Measurements from ENCODE around the gene ADGRE1.

ADGRE1 gene

GRCh38 chr19:6875218-6875617 is 12.2 kb upstream of the ADGRE1 start:
- DNase-seq (ENCODE audit: low spot score), result no peak

- no peak for DNase-seq (ENCODE audit: low spot score)
Observed at GRCh38 chr19:6876748-6877147, 10.6 kb upstream of the ADGRE1 start.

GRCh38 chr19:6877766-6878165 is 9.6 kb upstream of the ADGRE1 start:
- DNase-seq (ENCODE audit: low spot score), result no peak

GRCh38 chr19:6886277-6886897 is 992 bp upstream of the ADGRE1 start:
- no peak for DNase-seq (ENCODE audit: low spot score)

- DNase-seq (ENCODE audit: low spot score), result no peak
Observed at GRCh38 chr19:6888967-6889366, 1.6 kb downstream of the ADGRE1 start.

- no peak for DNase-seq (ENCODE audit: low spot score)
Observed at GRCh38 chr19:6890401-6890913, 3.1 kb downstream of the ADGRE1 start.

GRCh38 chr19:6890938-6891337 is 3.6 kb downstream of the ADGRE1 start:
- DNase-seq (ENCODE audit: low spot score), result no peak

GRCh38 chr19:6891761-6892385 is 4.5 kb downstream of the ADGRE1 start:
- no peak for DNase-seq (ENCODE audit: low spot score)

GRCh38 chr19:6894313-6894712 is 6.9 kb downstream of the ADGRE1 start:
- DNase-seq (ENCODE audit: low spot score), result no peak

GRCh38 chr19:6903446-6903845 is 16.1 kb downstream of the ADGRE1 start:
- no peak for DNase-seq (ENCODE audit: low spot score)

GRCh38 chr19:6906559-6907060 is 19.2 kb downstream of the ADGRE1 start:
- no peak for DNase-seq (ENCODE audit: low spot score)

- DNase-seq (ENCODE audit: low spot score), result no peak
Observed at GRCh38 chr19:6911523-6911922, 24.1 kb downstream of the ADGRE1 start.

- DNase-seq (ENCODE audit: low spot score), result no peak
Observed at GRCh38 chr19:6914321-6914720, 26.9 kb downstream of the ADGRE1 start.

- DNase-seq (ENCODE audit: low spot score), result no peak
Observed at GRCh38 chr19:6916952-6917351, 29.6 kb downstream of the ADGRE1 start.

GRCh38 chr19:6925386-6925785 is 38.0 kb downstream of the ADGRE1 start:
- DNase-seq (ENCODE audit: low spot score), result no peak

GRCh38 chr19:6925801-6926751 is 38.7 kb downstream of the ADGRE1 start:
- DNase-seq (ENCODE audit: low spot score), result no peak

GRCh38 chr19:6930190-6930589 is 42.8 kb downstream of the ADGRE1 start:
- no peak for DNase-seq (ENCODE audit: low spot score)

- no peak for DNase-seq (ENCODE audit: low spot score)
Observed at GRCh38 chr19:6935069-6935468, 47.7 kb downstream of the ADGRE1 start.

GRCh38 chr19:6935618-6936017 is 48.2 kb downstream of the ADGRE1 start:
- no peak for DNase-seq (ENCODE audit: low spot score)

GRCh38 chr19:6945733-6946132 is 58.4 kb downstream of the ADGRE1 start:
- no peak for DNase-seq (ENCODE audit: low spot score)

GRCh38 chr19:6947745-6948144 is 60.4 kb downstream of the ADGRE1 start:
- no peak for DNase-seq (ENCODE audit: low spot score)

- DNase-seq (ENCODE audit: low spot score), result no peak
Observed at GRCh38 chr19:6948884-6949283, 61.5 kb downstream of the ADGRE1 start.

- DNase-seq (ENCODE audit: low spot score), result no peak
Observed at GRCh38 chr19:6952956-6953355, 65.6 kb downstream of the ADGRE1 start.

Data from putamen (tissue), 1 donor.